ENCODE measurements around the gene APBB2.

DNA sequence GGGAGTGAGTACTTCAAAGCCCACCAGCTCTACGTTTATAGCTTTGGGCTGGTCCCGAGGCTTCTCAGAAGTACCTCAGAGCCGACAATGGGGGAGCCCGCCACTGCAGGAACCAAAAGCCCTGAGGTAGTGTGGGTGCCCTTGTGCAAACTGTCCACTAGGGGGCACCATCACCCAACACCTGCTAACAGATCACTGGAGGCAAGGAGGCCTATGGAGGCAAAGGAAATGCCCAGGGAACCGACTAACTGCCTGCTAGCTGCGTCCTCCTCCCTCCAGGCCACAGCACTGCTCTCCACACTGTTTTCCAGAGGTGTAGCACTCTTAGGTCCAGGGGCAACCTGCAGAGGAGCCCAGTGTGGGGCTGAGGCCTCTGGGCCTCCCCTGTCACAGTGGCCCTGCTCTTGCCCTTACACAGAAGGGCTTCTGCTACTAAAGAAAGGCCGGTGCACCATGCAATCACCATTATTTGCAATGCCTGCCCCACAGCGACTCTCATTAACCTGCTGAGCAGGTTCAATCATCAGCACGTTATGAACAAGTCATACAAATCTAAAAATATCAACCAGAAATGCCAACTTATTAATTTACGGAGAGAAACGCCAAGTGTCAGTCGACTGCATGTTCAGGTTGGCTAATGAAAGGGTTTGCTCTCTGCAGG is 305.5 kb downstream of the APBB2 start:
- TF ChIP-seq POLR2A (IDR thresholded peaks at IDR 0.05) (no peak), CTCF (IDR thresholded peaks at IDR 0.05) (peak in 5 of 7 experiments; percentile 44 to 89 (median 76))
